Measurements from ENCODE around the gene ACTMAP. TPM values are rescaled to one million over a fixed set of nuclear protein-coding genes. Genes with fewer than 3 reads are reported as not detected.

Gene ACTMAP
- total RNA-seq, 1 donor from 2014 or later = 25.1 TPM

DNA sequence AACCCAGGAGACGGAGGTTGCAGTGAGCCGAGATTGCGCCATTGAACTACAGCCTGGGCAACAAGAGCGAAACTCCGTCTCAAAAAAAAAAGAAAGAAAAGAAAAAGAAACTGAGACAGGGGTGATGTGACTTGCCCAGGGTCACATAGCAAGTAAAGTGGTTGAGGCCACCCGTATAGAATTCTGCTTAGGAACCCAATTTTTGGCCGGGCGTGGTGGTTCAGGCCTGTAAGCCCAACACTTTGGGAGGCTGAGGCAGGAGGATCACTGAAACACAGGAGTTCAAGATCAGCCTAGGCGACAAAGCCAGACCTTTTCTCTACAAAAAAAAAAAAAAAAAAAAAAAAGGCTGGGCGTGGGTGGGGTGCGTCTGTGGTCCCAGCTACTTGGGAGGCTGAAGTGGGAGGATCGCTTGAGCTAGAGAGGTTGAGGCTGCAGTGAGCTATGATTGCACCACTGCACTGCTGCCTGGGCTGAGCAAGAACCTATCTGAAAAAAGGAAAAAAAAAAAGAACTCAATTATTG is 2.0 kb upstream of the ACTMAP start:
- Mint-ChIP-seq H3K27ac (ENCODE audit: unreplicated experiment) (no peak overlapping the region), H3K36me3 (ENCODE audit: low read depth) (peaks cover 27% of the 10 kb centered on the region), H3K27me3 (ENCODE audit: low read depth) (peaks cover 4% of the 10 kb centered on the region), H3K9me3 (no peaks in the 10 kb centered on the region), H3K4me3 (peak overlapping the region; percentile 90), H3K4me1 (peaks cover 51% of the 10 kb centered on the region)
- TF ChIP-seq, protein P1, sequence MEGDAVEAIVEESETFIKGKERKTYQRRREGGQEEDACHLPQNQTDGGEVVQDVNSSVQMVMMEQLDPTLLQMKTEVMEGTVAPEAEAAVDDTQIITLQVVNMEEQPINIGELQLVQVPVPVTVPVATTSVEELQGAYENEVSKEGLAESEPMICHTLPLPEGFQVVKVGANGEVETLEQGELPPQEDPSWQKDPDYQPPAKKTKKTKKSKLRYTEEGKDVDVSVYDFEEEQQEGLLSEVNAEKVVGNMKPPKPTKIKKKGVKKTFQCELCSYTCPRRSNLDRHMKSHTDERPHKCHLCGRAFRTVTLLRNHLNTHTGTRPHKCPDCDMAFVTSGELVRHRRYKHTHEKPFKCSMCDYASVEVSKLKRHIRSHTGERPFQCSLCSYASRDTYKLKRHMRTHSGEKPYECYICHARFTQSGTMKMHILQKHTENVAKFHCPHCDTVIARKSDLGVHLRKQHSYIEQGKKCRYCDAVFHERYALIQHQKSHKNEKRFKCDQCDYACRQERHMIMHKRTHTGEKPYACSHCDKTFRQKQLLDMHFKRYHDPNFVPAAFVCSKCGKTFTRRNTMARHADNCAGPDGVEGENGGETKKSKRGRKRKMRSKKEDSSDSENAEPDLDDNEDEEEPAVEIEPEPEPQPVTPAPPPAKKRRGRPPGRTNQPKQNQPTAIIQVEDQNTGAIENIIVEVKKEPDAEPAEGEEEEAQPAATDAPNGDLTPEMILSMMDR (conservative IDR thresholded peaks at IDR 0.05) = no peak
- DNase-seq (ENCODE audit: low read depth, low spot score) = no peak

DNA sequence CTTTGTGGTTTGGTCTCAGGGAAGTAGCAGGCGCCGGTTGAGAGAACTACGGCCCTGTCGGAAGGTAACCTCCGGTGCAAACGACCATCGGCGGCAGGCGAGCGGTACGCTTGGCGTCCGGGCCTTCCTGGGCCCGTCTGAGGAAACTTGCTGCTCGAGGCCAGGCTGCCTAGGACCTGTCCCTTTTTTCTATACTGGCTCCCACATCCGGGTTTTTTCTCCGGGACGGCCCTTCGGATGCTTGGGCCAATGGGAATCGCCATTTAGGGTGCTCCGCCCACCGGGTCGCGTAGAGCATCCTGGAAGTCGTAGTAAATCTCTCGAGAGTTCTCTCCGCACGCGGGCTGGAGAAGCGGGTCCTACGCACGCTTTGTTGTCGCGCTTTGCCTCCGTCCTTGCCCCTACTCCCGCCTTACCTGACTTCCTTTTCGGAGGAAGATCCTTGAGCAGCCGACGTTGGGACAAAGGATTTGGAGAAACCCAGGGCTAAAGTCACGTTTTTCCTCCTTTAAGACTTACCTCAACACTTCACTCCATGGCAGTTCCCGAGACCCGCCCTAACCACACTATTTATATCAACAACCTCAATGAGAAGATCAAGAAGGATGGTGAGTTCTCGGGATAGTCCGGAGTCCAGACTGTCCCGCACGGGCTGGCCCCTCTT is 729 bp upstream of the ACTMAP start, which contains the start of gene SNRPA:
SNRPA (plus strand) TSS at position 330 of the 664 bp plus-strand sequence; CDS start at position 536, 206 bp downstream.
- H3K9me3 Mint-ChIP-seq = no peaks in the 10 kb centered on the region
- peak within 1 kb of the TSS; percentile 90 for H3K4me3 Mint-ChIP-seq
- H3K27me3 Mint-ChIP-seq (ENCODE audit: low read depth) = peaks cover 4% of the 10 kb centered on the region
- peaks cover 44% of the 10 kb centered on the region for H3K4me1 Mint-ChIP-seq
- peaks cover 19% of the 10 kb centered on the region for H3K36me3 Mint-ChIP-seq (ENCODE audit: low read depth)
- TF ChIP-seq, protein P1 (conservative IDR thresholded peaks at IDR 0.05) = no peak
- peak; percentile 96 for DNase-seq (ENCODE audit: low read depth, low spot score)
- H3K27ac Mint-ChIP-seq (ENCODE audit: unreplicated experiment) = peak within 1 kb of the TSS; percentile 97

DNA sequence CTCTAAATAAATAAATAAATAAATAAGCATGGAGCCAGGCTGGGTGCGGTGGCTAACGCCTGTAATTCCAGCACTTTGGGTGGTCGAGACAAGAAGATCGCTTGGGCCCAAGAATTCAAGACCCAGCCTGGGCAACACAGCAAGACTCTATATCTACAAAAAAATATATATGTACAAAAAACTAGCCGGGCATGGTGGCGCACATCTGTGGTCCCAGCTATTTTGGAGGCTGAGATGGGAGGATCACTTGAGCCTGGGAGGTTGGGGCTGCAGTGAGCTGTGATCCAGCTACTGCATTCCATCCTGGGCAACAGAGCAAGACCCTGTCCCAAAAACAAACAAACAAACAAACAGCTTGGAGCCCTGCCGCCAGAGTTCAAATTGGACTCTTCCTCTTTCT is 2.7 kb downstream of the ACTMAP start:
- Mint-ChIP-seq H3K9me3 (no peaks in the 10 kb centered on the region), H3K4me1 (peaks cover 23% of the 10 kb centered on the region), H3K27ac (ENCODE audit: unreplicated experiment) (no peak overlapping the region), H3K36me3 (ENCODE audit: low read depth) (peaks cover 4% of the 10 kb centered on the region), H3K4me3 (peak overlapping the region; percentile 62), H3K27me3 (ENCODE audit: low read depth) (peaks cover 4% of the 10 kb centered on the region)
- no peak for DNase-seq (ENCODE audit: low read depth, low spot score)
- TF ChIP-seq, protein P1 (conservative IDR thresholded peaks at IDR 0.05) = no peak

DNA sequence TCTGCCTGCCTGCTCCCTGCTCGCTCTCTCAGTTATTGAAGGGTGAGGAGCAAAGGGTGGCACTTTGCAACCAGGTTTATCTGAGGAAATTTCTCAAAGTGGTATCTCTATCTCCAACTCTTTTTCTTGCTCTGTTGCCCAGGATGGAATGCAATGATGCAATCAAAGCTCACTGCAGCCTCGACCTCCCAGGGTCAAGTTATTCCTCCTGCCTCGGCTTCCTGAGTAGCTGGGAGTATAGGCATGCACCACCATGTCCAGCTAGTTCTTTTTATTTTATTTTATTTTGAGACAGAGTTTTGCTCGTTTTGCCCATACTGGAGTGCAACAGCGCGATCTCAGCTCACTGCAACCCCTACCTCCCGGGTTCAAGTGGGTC is 4.9 kb downstream of the ACTMAP start:
- no peak overlapping the region for H3K27ac Mint-ChIP-seq (ENCODE audit: unreplicated experiment)
- H3K36me3 Mint-ChIP-seq (ENCODE audit: low read depth) = no peaks in the 10 kb centered on the region
- no peak for DNase-seq (ENCODE audit: low read depth, low spot score)
- H3K9me3 Mint-ChIP-seq = no peaks in the 10 kb centered on the region
- no peak overlapping the region for H3K4me3 Mint-ChIP-seq
- TF ChIP-seq, protein P1 (conservative IDR thresholded peaks at IDR 0.05) = no peak
- peaks cover 1% of the 10 kb centered on the region for H3K27me3 Mint-ChIP-seq (ENCODE audit: low read depth)
- H3K4me1 Mint-ChIP-seq = peaks cover 15% of the 10 kb centered on the region

DNA sequence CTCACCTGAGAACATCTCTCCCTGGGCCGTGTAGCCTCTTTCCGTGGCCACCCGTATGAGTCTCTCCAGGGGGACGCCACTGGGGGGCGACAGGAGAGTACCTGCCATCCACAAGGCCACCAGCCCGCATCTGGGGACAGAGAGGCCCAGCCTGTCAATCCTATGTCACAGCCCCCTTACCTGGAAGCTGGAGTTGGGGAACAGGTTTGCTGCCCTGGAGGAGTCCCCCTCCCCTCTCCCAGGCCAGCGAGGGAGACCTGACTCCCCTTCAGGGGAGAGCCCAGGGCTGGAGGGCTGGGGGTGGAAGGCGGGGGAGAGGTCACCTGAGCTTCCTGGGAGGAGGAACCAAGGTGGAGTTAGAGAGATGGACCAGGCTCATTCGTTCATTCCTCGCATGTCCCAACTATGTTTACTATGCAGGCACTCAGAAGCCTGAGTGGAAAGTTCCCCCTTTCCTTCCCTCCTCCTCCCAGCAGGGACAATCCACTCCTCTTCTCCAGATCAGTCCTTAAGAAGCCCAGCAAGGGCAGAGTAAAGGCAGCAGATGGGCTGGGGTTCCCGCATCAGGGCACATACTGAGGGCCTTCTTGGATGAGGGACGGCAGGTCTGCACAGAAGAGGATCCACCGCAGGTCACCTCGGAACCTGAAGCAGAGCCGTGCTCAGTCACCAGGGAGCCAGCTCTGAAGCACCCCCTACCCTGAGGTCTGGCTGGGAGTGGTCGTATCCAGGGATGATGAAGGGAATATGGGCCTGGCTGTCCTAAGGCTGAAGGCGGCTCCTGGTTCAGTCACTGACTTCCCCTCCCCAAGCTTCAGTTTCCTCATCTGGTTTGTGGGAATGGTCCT is 5.5 kb downstream of the ACTMAP start:
- Mint-ChIP-seq H3K27ac (ENCODE audit: unreplicated experiment) (peak overlapping the region; percentile 92), H3K36me3 (ENCODE audit: low read depth) (no peaks in the 10 kb centered on the region), H3K27me3 (ENCODE audit: low read depth) (no peaks in the 10 kb centered on the region), H3K9me3 (no peaks in the 10 kb centered on the region), H3K4me3 (no peak overlapping the region), H3K4me1 (peaks cover 9% of the 10 kb centered on the region)
- no peak for DNase-seq (ENCODE audit: low read depth, low spot score)
- TF ChIP-seq, protein P1 (conservative IDR thresholded peaks at IDR 0.05) = no peak

Data from neural crest cell (in vitro differentiated cells).